DMS114 treated with DMSO at 0.1 percent for 48 hours (cell line): Measurements from ENCODE around the gene SH3PXD2A.
"Not testable (repeated sequence)": the region's sequence is repeated elsewhere in the genome, so short reads cannot be mapped to it uniquely, and the experiment has no call there.

Experiments
- DNase-seq: peaks from one replicate; lab custom pipeline; 2025; ENCODE audit not compliant: unreplicated experiment; lab: John Stamatoyannopoulos, UW

SH3PXD2A gene

GRCh38 chr10:103671126-103671895, 184.1 kb downstream of the SH3PXD2A start:
- DNase-seq = no peak

- no peak for DNase-seq
Observed at GRCh38 chr10:103669944-103670343, 185.4 kb downstream of the SH3PXD2A start.

GRCh38 chr10:103669243-103669929, 186.0 kb downstream of the SH3PXD2A start:
- DNase-seq = no peak

GRCh38 chr10:103668351-103669242, 186.8 kb downstream of the SH3PXD2A start:
- no peak for DNase-seq

- DNase-seq = no peak
Observed at GRCh38 chr10:103667356-103667755, 188.0 kb downstream of the SH3PXD2A start.

GRCh38 chr10:103666762-103667150, 188.6 kb downstream of the SH3PXD2A start:
- no peak for DNase-seq

- DNase-seq = no peak
Observed at GRCh38 chr10:103666087-103666761, 189.2 kb downstream of the SH3PXD2A start.

GRCh38 chr10:103665162-103665889, 190.1 kb downstream of the SH3PXD2A start:
- no peak for DNase-seq

- no peak for DNase-seq
Observed at GRCh38 chr10:103663802-103664201, 191.6 kb downstream of the SH3PXD2A start.

GRCh38 chr10:103663236-103663635, 192.1 kb downstream of the SH3PXD2A start:
- DNase-seq = no peak

GRCh38 chr10:103662704-103663103, 192.7 kb downstream of the SH3PXD2A start:
- DNase-seq = not testable (repeated sequence)

GRCh38 chr10:103661198-103661950, 194.0 kb downstream of the SH3PXD2A start:
- DNase-seq = no peak

GRCh38 chr10:103660364-103661197, 194.8 kb downstream of the SH3PXD2A start:
- no peak for DNase-seq

GRCh38 chr10:103659674-103660363, 195.6 kb downstream of the SH3PXD2A start:
- no peak for DNase-seq

- DNase-seq = no peak
Observed at GRCh38 chr10:103658049-103658577, 197.3 kb downstream of the SH3PXD2A start.

- DNase-seq = no peak
Observed at GRCh38 chr10:103657061-103657591, 198.2 kb downstream of the SH3PXD2A start.

GRCh38 chr10:103654925-103655324, 200.5 kb downstream of the SH3PXD2A start:
- no peak for DNase-seq
